Panc1 (cell line): ENCODE results near the gene MACROD2. TPM values are rescaled to one million over a fixed set of nuclear protein-coding genes. Genes with fewer than 3 reads are reported as not detected.

Experiments used
- ATAC-seq: fragments of 200-7000 bp; cut with Tn5 transposase; 2 replicates; pipeline ENCODE4 v1.9.1; 2020; ENCODE audit warnings: mild to moderate bottlenecking, moderate library complexity
- BruUV-seq: library from RNA; stranded (reverse); fragments of 400-500 nt; replicated peaks from 2 replicates; lab custom pipeline; 2021; lab: Mats Ljungman, UMichigan
- CTCF ChIA-PET: fragments of 300-600 bp; sonication (Branson Sonifier 250); formaldehyde crosslinking; loops from one replicate; lab custom pipeline; 2022; ENCODE audit warnings: antibody characterized with exemption; lab: Charles Lee
- POLR2A ChIA-PET: fragments of 300-600 bp; sonication (Branson Sonifier 250); formaldehyde crosslinking; loops from one replicate; lab custom pipeline; 2022; ENCODE audit warnings: antibody characterized with exemption; lab: Charles Lee
- DNase-seq: peaks from one replicate; pipeline ENCODE4 v3.0.0-alpha.2; 2010; ENCODE audit warnings: low read depth, low spot score
- H3K27ac ChIP-seq: 2 replicates; pipeline ENCODE4 v1.5.1; 2011; ENCODE audit warnings: mild to moderate bottlenecking, low read length, inconsistent platforms
- H3K27me3 ChIP-seq: fragments of 200-500 bp; sonication (Bioruptor generic); 2 replicates; pipeline ENCODE4 v1.6.0; 2014; ENCODE audit warnings: low read length, inconsistent platforms; ENCODE audit not compliant: control insufficient read depth, insufficient read depth
- H3K36me3 ChIP-seq: fragments of 200-500 bp; sonication (Bioruptor generic); 2 replicates; pipeline ENCODE4 v1.5.1; 2014; ENCODE audit warnings: inconsistent platforms, mild to moderate bottlenecking, low read length, moderate library complexity; ENCODE audit not compliant: control insufficient read depth, insufficient read depth
- H3K4me1 ChIP-seq: 2 replicates; pipeline ENCODE4 v1.5.1; 2011; ENCODE audit warnings: inconsistent platforms, mild to moderate bottlenecking, low read length, moderate library complexity; ENCODE audit not compliant: control insufficient read depth, insufficient read depth
- H3K4me3 ChIP-seq, 2 experiments: 2 replicates each; pipeline ENCODE4 v1.5.1; 2011 to 2012; ENCODE audit warnings: low read depth in 2 of 2, low read length in 2 of 2, mild to moderate bottlenecking in 2 of 2, inconsistent platforms in 1 of 2, moderate library complexity in 1 of 2
- H3K9me3 ChIP-seq: fragments of 200-500 bp; sonication (Bioruptor generic); 2 replicates; pipeline ENCODE4 v1.5.1; 2014; ENCODE audit warnings: low read depth, mild to moderate bottlenecking, inconsistent platforms, low read length, moderate library complexity; ENCODE audit not compliant: control insufficient read depth, insufficient read depth
- CTCF ChIP-seq: fragments of 450-650 bp; IDR thresholded peaks from 2 replicates; pipeline ENCODE4 v1.5.1; 2017; ENCODE audit warnings: mild to moderate bottlenecking
- POLR2AphosphoS5 ChIP-seq: IDR thresholded peaks from 2 replicates; pipeline ENCODE4 v1.6.1; 2012; ENCODE audit warnings: mild to moderate bottlenecking, low read depth, low read length, moderate library complexity
- SIN3A ChIP-seq: IDR thresholded peaks from 2 replicates; pipeline ENCODE4 v1.6.1; 2012; ENCODE audit warnings: low read depth, mild to moderate bottlenecking, low read length, moderate library complexity, borderline replicate concordance; ENCODE audit not compliant: insufficient read depth
- TCF7L2 ChIP-seq: IDR thresholded peaks from 2 replicates; pipeline ENCODE4 v1.6.1; 2011; ENCODE audit warnings: mild to moderate bottlenecking, low read depth, low read length, inconsistent platforms
- in situ Hi-C: cut with HindIII; loops from 2 replicates; pipeline ENCODE4 v1.10.0; 2016; ENCODE audit warnings: low sequenced_read_pairs, low pct_unique_long_range_greater_than_20kb
- intact Hi-C: fragments of 100-400 bp; cut with micrococcal nuclease; formaldehyde crosslinking; loops from one replicate; pipeline ENCODE4 v1.10.0; 2022; ENCODE audit not compliant: unreplicated experiment
- total RNA-seq: library from RNA; stranded (reverse); gene quantifications from one replicate; pipeline ENCODE4 v1.2.1, GENCODE V29; 2021; ENCODE audit not compliant: unreplicated experiment
- TF ChIP-seq, protein P1 (sequence below), 2 experiments: IDR thresholded peaks; 2 replicates each; pipeline ENCODE4 v1.6.1; 2011 to 2012; ENCODE audit warnings: low read depth in 2 of 2, control low read depth in 1 of 2, low read length in 1 of 2, mild to moderate bottlenecking in 1 of 2, moderate library complexity in 1 of 2; ENCODE audit not compliant: insufficient read depth in 1 of 2

Gene MACROD2
- total RNA-seq, 1 experiment from 2014 or later: 1.2 TPM

DNA sequence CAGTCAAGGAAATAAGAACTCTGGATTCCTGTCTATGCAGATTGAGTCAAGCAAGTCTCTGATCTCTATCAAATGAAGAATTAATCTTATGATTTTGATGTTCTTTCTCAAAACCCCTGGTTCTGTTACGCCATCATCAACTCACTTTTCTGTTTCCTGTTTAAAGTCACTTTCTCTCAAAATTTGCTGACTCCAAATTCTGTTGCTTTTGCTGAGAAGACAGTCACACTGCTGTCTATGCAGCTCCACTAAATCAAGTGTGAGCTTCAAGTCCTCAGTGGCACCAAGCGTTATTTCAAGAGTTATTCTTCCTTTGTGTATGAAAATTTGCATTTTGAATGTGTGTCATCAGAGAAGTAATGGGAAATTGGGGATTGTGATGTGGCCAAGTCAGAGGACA is 1914.7 kb downstream of the MACROD2 start:
- no peaks in the 10 kb centered on the region for H3K9me3 ChIP-seq
- no peak for TF ChIP-seq SIN3A
- TF ChIP-seq TCF7L2: no peak
- TF ChIP-seq, protein P1, sequence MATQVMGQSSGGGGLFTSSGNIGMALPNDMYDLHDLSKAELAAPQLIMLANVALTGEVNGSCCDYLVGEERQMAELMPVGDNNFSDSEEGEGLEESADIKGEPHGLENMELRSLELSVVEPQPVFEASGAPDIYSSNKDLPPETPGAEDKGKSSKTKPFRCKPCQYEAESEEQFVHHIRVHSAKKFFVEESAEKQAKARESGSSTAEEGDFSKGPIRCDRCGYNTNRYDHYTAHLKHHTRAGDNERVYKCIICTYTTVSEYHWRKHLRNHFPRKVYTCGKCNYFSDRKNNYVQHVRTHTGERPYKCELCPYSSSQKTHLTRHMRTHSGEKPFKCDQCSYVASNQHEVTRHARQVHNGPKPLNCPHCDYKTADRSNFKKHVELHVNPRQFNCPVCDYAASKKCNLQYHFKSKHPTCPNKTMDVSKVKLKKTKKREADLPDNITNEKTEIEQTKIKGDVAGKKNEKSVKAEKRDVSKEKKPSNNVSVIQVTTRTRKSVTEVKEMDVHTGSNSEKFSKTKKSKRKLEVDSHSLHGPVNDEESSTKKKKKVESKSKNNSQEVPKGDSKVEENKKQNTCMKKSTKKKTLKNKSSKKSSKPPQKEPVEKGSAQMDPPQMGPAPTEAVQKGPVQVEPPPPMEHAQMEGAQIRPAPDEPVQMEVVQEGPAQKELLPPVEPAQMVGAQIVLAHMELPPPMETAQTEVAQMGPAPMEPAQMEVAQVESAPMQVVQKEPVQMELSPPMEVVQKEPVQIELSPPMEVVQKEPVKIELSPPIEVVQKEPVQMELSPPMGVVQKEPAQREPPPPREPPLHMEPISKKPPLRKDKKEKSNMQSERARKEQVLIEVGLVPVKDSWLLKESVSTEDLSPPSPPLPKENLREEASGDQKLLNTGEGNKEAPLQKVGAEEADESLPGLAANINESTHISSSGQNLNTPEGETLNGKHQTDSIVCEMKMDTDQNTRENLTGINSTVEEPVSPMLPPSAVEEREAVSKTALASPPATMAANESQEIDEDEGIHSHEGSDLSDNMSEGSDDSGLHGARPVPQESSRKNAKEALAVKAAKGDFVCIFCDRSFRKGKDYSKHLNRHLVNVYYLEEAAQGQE (IDR thresholded peaks at IDR 0.05; ENCODE audit: insufficient read depth in 1 of 2, low read depth in 2 of 2, low read length in 1 of 2): no peak
- no peak for TF ChIP-seq POLR2AphosphoS5
- TF ChIP-seq CTCF: no peak
- no peak overlapping the region for H3K27ac ChIP-seq
- CTCF ChIA-PET: no interaction called here
- in situ Hi-C loops (no loop called here), intact Hi-C loops (no loop called here)
- no peaks in the 10 kb centered on the region for H3K27me3 ChIP-seq
- POLR2A ChIA-PET: no interaction called here
- no peaks in the 10 kb centered on the region for H3K4me1 ChIP-seq
- H3K4me3 ChIP-seq: no peak overlapping the region
- H3K36me3 ChIP-seq: no peaks in the 10 kb centered on the region
- ATAC-seq (no peak), DNase-seq (no peak)
- BruUV-seq: no TSS peak

GRCh38 chr20:15911581-15911980 is 1916.3 kb downstream of the MACROD2 start:
- Histone ChIP-seq H3K36me3 (no peaks in the 10 kb centered on the region), H3K4me1 (no peaks in the 10 kb centered on the region), H3K4me3 (no peak overlapping the region), H3K27me3 (no peaks in the 10 kb centered on the region), H3K27ac (no peak overlapping the region), H3K9me3 (no peaks in the 10 kb centered on the region)
- ATAC-seq: no peak
- in situ Hi-C loops (no loop called here), intact Hi-C loops (no loop called here)
- TF ChIP-seq, protein P1 (IDR thresholded peaks at IDR 0.05; ENCODE audit: insufficient read depth in 1 of 2, low read depth in 2 of 2, low read length in 1 of 2): no peak
- TF ChIP-seq CTCF (no peak), TCF7L2 (no peak), SIN3A (no peak), POLR2AphosphoS5 (no peak)
- DNase-seq: no peak
- CTCF ChIA-PET: no interaction called here
- no TSS peak for BruUV-seq
- POLR2A ChIA-PET: no interaction called here
